ENCODE results near the gene ADAMTS17. TPM values are rescaled to one million over a fixed set of nuclear protein-coding genes. Genes with fewer than 3 reads are reported as not detected.

ADAMTS17 gene
- total RNA-seq, 4 donors from 2014 or later, result 7.2 to 15.1 (median 8.9) TPM

- TF ChIP-seq CTCF (IDR thresholded peaks at IDR 0.05), result no peak
- TF ChIP-seq POLR2A (IDR thresholded peaks at IDR 0.05), result no peak
- no peak overlapping the region for H3K4me3 ChIP-seq
- no peaks in the 10 kb centered on the region for H3K27me3 ChIP-seq
- H3K27ac ChIP-seq, result no peak overlapping the region
- no peaks in the 10 kb centered on the region for H3K36me3 ChIP-seq
- H3K9me3 ChIP-seq, result no peaks in the 10 kb centered on the region
- peak in 1 of 3 donors; percentile 21 for DNase-seq
- no peaks in the 10 kb centered on the region for H3K4me1 ChIP-seq
These were observed 217.4 kb downstream of the ADAMTS17 start for GRCh38 chr15:100124361-100124760.

- no peaks in the 10 kb centered on the region for H3K9me3 ChIP-seq
- no peaks in the 10 kb centered on the region for H3K27me3 ChIP-seq
- no peak overlapping the region for H3K4me3 ChIP-seq
- no peaks in the 10 kb centered on the region for H3K4me1 ChIP-seq
- H3K27ac ChIP-seq, result no peak overlapping the region
- TF ChIP-seq POLR2A (IDR thresholded peaks at IDR 0.05) (no peak), CTCF (IDR thresholded peaks at IDR 0.05) (no peak)
- H3K36me3 ChIP-seq, result no peaks in the 10 kb centered on the region
- peak in 1 of 3 donors; percentile 23 for DNase-seq
These were observed 218.2 kb downstream of the ADAMTS17 start for GRCh38 chr15:100123611-100124010.

- Histone ChIP-seq H3K27ac (no peak overlapping the region), H3K27me3 (no peaks in the 10 kb centered on the region), H3K4me3 (no peak overlapping the region), H3K4me1 (peaks cover 0 to 6% (median 0%) of the 10 kb centered on the region in 4 donors), H3K36me3 (no peaks in the 10 kb centered on the region), H3K9me3 (no peaks in the 10 kb centered on the region)
- no peak for DNase-seq
- no peak for TF ChIP-seq CTCF (IDR thresholded peaks at IDR 0.05)
- TF ChIP-seq POLR2A (IDR thresholded peaks at IDR 0.05), result no peak
These were observed 220.5 kb downstream of the ADAMTS17 start for GRCh38 chr15:100121285-100121684.

GRCh38 chr15:100120111-100120510 is 221.7 kb downstream of the ADAMTS17 start:
- Histone ChIP-seq H3K4me1 (peaks cover 0 to 7% (median 0%) of the 10 kb centered on the region in 4 donors), H3K27me3 (no peaks in the 10 kb centered on the region), H3K4me3 (no peak overlapping the region), H3K27ac (no peak overlapping the region), H3K9me3 (no peaks in the 10 kb centered on the region), H3K36me3 (no peaks in the 10 kb centered on the region)
- TF ChIP-seq CTCF (IDR thresholded peaks at IDR 0.05), result no peak
- no peak for TF ChIP-seq POLR2A (IDR thresholded peaks at IDR 0.05)
- no peak for DNase-seq

- Histone ChIP-seq H3K4me3 (no peak overlapping the region), H3K27me3 (no peaks in the 10 kb centered on the region), H3K36me3 (no peaks in the 10 kb centered on the region), H3K27ac (no peak overlapping the region), H3K9me3 (no peaks in the 10 kb centered on the region), H3K4me1 (peaks cover 0 to 7% (median 0%) of the 10 kb centered on the region in 4 donors)
- TF ChIP-seq POLR2A (IDR thresholded peaks at IDR 0.05) (no peak), CTCF (IDR thresholded peaks at IDR 0.05) (no peak)
- DNase-seq, result peak in 1 of 3 donors; percentile 21
These were observed 223.2 kb downstream of the ADAMTS17 start for GRCh38 chr15:100118546-100118945.
